Natural killer cell (primary cell): Measurements from ENCODE around the gene OCEL1. TPM values are rescaled to one million over a fixed set of nuclear protein-coding genes. Genes with fewer than 3 reads are reported as not detected.

Source experiments
- ATAC-seq, 3 donors: fragments of 150-1000 bp in 2 of 3; fragments of 200-7000 bp in 1 of 3; cut with Tn5 transposase; 1 replicate in 1 of 3; 2 replicates in 2 of 3; pipeline ENCODE4 v1.10.0; 2021; ENCODE audit warnings: mild to moderate bottlenecking in 2 of 3, moderate library complexity in 2 of 3
- DNase-seq, 2 donors: peaks; one replicate each; pipeline versions ENCODE4 v3.0.0 to v3.0.0-alpha.2; 2013 to 2021; ENCODE audit warnings: mixed read lengths in 1 of 2
- H3K27ac ChIP-seq: one replicate; pipeline ENCODE4 v1.5.1; 2013; ENCODE audit warnings: mild to moderate bottlenecking, low read length
- H3K27me3 ChIP-seq: one replicate; pipeline ENCODE4 v1.6.1; 2013; ENCODE audit warnings: low read length; ENCODE audit not compliant: control insufficient read depth, insufficient read depth
- H3K36me3 ChIP-seq: one replicate; pipeline ENCODE4 v1.6.1; 2013; ENCODE audit warnings: low read length; ENCODE audit not compliant: control insufficient read depth, insufficient read depth
- H3K4me1 ChIP-seq: one replicate; pipeline ENCODE4 v1.6.1; 2013; ENCODE audit warnings: low read length; ENCODE audit not compliant: control insufficient read depth, insufficient read depth
- H3K4me3 ChIP-seq: one replicate; pipeline ENCODE4 v1.5.1; 2013; ENCODE audit warnings: low read length
- H3K9me3 ChIP-seq: one replicate; pipeline ENCODE4 v1.6.1; 2013; ENCODE audit warnings: low read length; ENCODE audit not compliant: control insufficient read depth, insufficient read depth
- H3K27ac Mint-ChIP-seq, 2 donors: one replicate each; pipeline ENCODE4 v1.8.0; 2022; ENCODE audit warnings: mild to moderate bottlenecking in 2 of 2, mixed read lengths in 2 of 2, moderate library complexity in 1 of 2
- H3K27me3 Mint-ChIP-seq, 2 donors: one replicate each; pipeline ENCODE4 v1.8.0; 2022; ENCODE audit warnings: low read depth in 2 of 2, mixed read lengths in 2 of 2
- H3K36me3 Mint-ChIP-seq: one replicate; pipeline ENCODE4 v1.8.0; 2022; ENCODE audit warnings: mixed read lengths
- H3K4me1 Mint-ChIP-seq, 2 donors: one replicate each; pipeline ENCODE4 v1.8.0; 2022; ENCODE audit warnings: mixed read lengths in 2 of 2
- H3K4me3 Mint-ChIP-seq: one replicate; pipeline ENCODE4 v1.8.0; 2022; ENCODE audit warnings: mild to moderate bottlenecking, moderate library complexity, mixed read lengths
- H3K9me3 Mint-ChIP-seq, 2 donors: one replicate each; pipeline ENCODE4 v1.8.0; 2022; ENCODE audit warnings: mixed read lengths in 2 of 2
- WGBS: methylation state at CpG from one replicate; pipeline ENCODE4 v1.1.7; 2013; ENCODE audit warnings: missing lambda C conversion rate; ENCODE audit not compliant: insufficient coverage; 5-methylcytosine and 5-hydroxymethylcytosine counted together
- intact Hi-C: fragments of 100-400 bp; cut with micrococcal nuclease; formaldehyde crosslinking; loops from one replicate; pipeline ENCODE4 v1.14.2; 2022
- total RNA-seq, 4 donors: library from RNA; stranded (reverse); fragments of 120-200 nt in 1 of 4; gene quantifications; one replicate each; pipeline versions ENCODE4 v1.2.3 to v1.2.4, GENCODE V29; 2013 to 2022
- TF ChIP-seq, protein P1 (sequence below): fragments of 200-600 bp; IDR thresholded peaks from one replicate; pipeline ENCODE4 v1.8.0; 2022; ENCODE audit warnings: antibody characterized with exemption

The OCEL1 gene
- total RNA-seq, 3 donors from 2014 or later (not counting 1 experiment from before 2014, with no cell fraction given): 28.1 to 39.1 (median 37.0) TPM

GRCh38 chr19:17237747-17238706 is 12.0 kb downstream of the OCEL1 start:
- Mint-ChIP-seq H3K4me1 (peaks cover 0 to 27% of the 10 kb centered on the region in 2 donors), H3K36me3 (no peaks in the 10 kb centered on the region), H3K4me3 (peak overlapping the region; percentile 64), H3K27ac (no peak overlapping the region), H3K27me3 (no peaks in the 10 kb centered on the region), H3K9me3 (no peaks in the 10 kb centered on the region)
- no peak overlapping the region for H3K27ac ChIP-seq
- WGBS: 97% methylated on average over 13 of the region's 13 CpGs
- H3K9me3 ChIP-seq: no peaks in the 10 kb centered on the region
- intact Hi-C loops: no loop called here
- H3K27me3 ChIP-seq: no peaks in the 10 kb centered on the region
- TF ChIP-seq, protein P1, sequence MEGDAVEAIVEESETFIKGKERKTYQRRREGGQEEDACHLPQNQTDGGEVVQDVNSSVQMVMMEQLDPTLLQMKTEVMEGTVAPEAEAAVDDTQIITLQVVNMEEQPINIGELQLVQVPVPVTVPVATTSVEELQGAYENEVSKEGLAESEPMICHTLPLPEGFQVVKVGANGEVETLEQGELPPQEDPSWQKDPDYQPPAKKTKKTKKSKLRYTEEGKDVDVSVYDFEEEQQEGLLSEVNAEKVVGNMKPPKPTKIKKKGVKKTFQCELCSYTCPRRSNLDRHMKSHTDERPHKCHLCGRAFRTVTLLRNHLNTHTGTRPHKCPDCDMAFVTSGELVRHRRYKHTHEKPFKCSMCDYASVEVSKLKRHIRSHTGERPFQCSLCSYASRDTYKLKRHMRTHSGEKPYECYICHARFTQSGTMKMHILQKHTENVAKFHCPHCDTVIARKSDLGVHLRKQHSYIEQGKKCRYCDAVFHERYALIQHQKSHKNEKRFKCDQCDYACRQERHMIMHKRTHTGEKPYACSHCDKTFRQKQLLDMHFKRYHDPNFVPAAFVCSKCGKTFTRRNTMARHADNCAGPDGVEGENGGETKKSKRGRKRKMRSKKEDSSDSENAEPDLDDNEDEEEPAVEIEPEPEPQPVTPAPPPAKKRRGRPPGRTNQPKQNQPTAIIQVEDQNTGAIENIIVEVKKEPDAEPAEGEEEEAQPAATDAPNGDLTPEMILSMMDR: no peak
- no peak for ATAC-seq
- no peak overlapping the region for H3K4me3 ChIP-seq
- no peaks in the 10 kb centered on the region for H3K36me3 ChIP-seq
- H3K4me1 ChIP-seq: peaks cover 16% of the 10 kb centered on the region
- DNase-seq: no peak

- no peaks in the 10 kb centered on the region for H3K27me3 Mint-ChIP-seq
- TF ChIP-seq, protein P1: no peak
- Histone ChIP-seq H3K27ac (no peak overlapping the region), H3K27me3 (no peaks in the 10 kb centered on the region), H3K4me1 (peaks cover 13% of the 10 kb centered on the region), H3K36me3 (no peaks in the 10 kb centered on the region), H3K9me3 (no peaks in the 10 kb centered on the region), H3K4me3 (no peak overlapping the region)
- H3K4me1 Mint-ChIP-seq: peaks cover 0 to 19% of the 10 kb centered on the region in 2 donors
- H3K36me3 Mint-ChIP-seq: no peaks in the 10 kb centered on the region
- intact Hi-C loops: no loop called here
- ATAC-seq: no peak
- DNase-seq: no peak
- no peak overlapping the region for H3K27ac Mint-ChIP-seq
- whole genome bisulfite sequencing: 89% methylated on average over 24 of the region's 24 CpGs
- H3K9me3 Mint-ChIP-seq: no peaks in the 10 kb centered on the region
- no peak overlapping the region for H3K4me3 Mint-ChIP-seq
Measured at GRCh38 chr19:17240062-17240752, 14.2 kb downstream of the OCEL1 start.

GRCh38 chr19:17240826-17241399 is 14.9 kb downstream of the OCEL1 start:
- Mint-ChIP-seq H3K9me3 (no peaks in the 10 kb centered on the region), H3K27me3 (no peaks in the 10 kb centered on the region), H3K27ac (no peak overlapping the region), H3K4me1 (peaks cover 0 to 12% of the 10 kb centered on the region in 2 donors), H3K36me3 (no peaks in the 10 kb centered on the region), H3K4me3 (no peak overlapping the region)
- Histone ChIP-seq H3K36me3 (no peaks in the 10 kb centered on the region), H3K4me1 (peaks cover 11% of the 10 kb centered on the region), H3K9me3 (no peaks in the 10 kb centered on the region), H3K27ac (no peak overlapping the region), H3K4me3 (no peak overlapping the region), H3K27me3 (no peaks in the 10 kb centered on the region)
- DNase-seq: no peak
- intact Hi-C loops: no loop called here
- WGBS: 96% methylated on average over 6 of the region's 6 CpGs
- ATAC-seq: no peak
- TF ChIP-seq, protein P1: no peak
